GM18870 (cell line): ENCODE results near the gene HSPA9.

Source experiments
- ATAC-seq: cut with Tn5 transposase; IDR thresholded peaks from one replicate; pipeline ENCODE4 v1.9.1; 2021; ENCODE audit warnings: moderate library complexity; ENCODE audit not compliant: unreplicated experiment

HSPA9 gene

GRCh38 chr5:138564242-138564641 is 11.0 kb downstream of the HSPA9 start:
- no peak for ATAC-seq

- ATAC-seq = no peak
Observed at GRCh38 chr5:138563340-138564118, 11.7 kb downstream of the HSPA9 start.

- ATAC-seq = no peak
Observed at GRCh38 chr5:138560971-138561370, 14.2 kb downstream of the HSPA9 start.

GRCh38 chr5:138559937-138560336 is 15.3 kb downstream of the HSPA9 start:
- ATAC-seq = no peak

- no peak for ATAC-seq
Observed at GRCh38 chr5:138557677-138558076, 17.5 kb downstream of the HSPA9 start.

- no peak for ATAC-seq
Observed at GRCh38 chr5:138554143-138554542, 21.1 kb downstream of the HSPA9 start.

GRCh38 chr5:138553437-138554095 is 21.6 kb downstream of the HSPA9 start:
- no peak for ATAC-seq

- no peak for ATAC-seq
Observed at GRCh38 chr5:138552657-138553056, 22.5 kb downstream of the HSPA9 start.

- no peak for ATAC-seq
Observed at GRCh38 chr5:138549414-138549813, 25.8 kb downstream of the HSPA9 start.

GRCh38 chr5:138545919-138546562 is 29.2 kb downstream of the HSPA9 start:
- no peak for ATAC-seq

GRCh38 chr5:138544181-138545134 is 30.7 kb downstream of the HSPA9 start:
- no peak for ATAC-seq

- ATAC-seq = peak; percentile 36
Observed at GRCh38 chr5:138543730-138544104, 31.5 kb downstream of the HSPA9 start.

GRCh38 chr5:138542956-138543729 is 32.1 kb downstream of the HSPA9 start, which contains the start of gene ETF1:
ETF1 (minus strand) TSS chr5:138543236; CDS start chr5:138542918, 318 bp downstream.
- peak; percentile 87 for ATAC-seq

GRCh38 chr5:138542180-138542955 is 32.8 kb downstream of the HSPA9 start:
- ATAC-seq = no peak

GRCh38 chr5:138541511-138542179 is 33.6 kb downstream of the HSPA9 start:
- no peak for ATAC-seq

- ATAC-seq = no peak
Observed at GRCh38 chr5:138539791-138540190, 35.4 kb downstream of the HSPA9 start.

- no peak for ATAC-seq
Observed at GRCh38 chr5:138538943-138539627, 36.1 kb downstream of the HSPA9 start.

- ATAC-seq = no peak
Observed at GRCh38 chr5:138536665-138537315, 38.4 kb downstream of the HSPA9 start.
